WTC11 (cell line): ENCODE measurements around the gene SLIT3. TPM values are rescaled to one million over a fixed set of nuclear protein-coding genes. Genes with fewer than 3 reads are reported as not detected.

Experiments
- ATAC-seq: fragments of 200-7000 bp; cut with Tn5 transposase; 2 replicates; pipeline ENCODE4 v1.10.0; 2021; ENCODE audit warnings: mild to moderate bottlenecking, moderate library complexity
- CTCF ChIA-PET: fragments of 300-600 bp; sonication (Branson Sonifier 250); formaldehyde crosslinking; loops from one replicate; lab custom pipeline; 2021; ENCODE audit warnings: antibody characterized with exemption; lab: Charles Lee
- POLR2A ChIA-PET: fragments of 350-600 bp; sonication (Branson Sonifier 250); formaldehyde crosslinking; loops from one replicate; lab custom pipeline; 2021; ENCODE audit warnings: antibody characterized with exemption; lab: Charles Lee
- DNase-seq: peaks from one replicate; pipeline ENCODE4 v3.0.0; 2021; ENCODE audit warnings: low spot score
- H3K27ac Mint-ChIP-seq: 2 replicates; pipeline ENCODE4 v1.8.0; 2021; ENCODE audit warnings: mixed read lengths
- H3K27me3 Mint-ChIP-seq: 2 replicates; pipeline ENCODE4 v1.8.0; 2021; ENCODE audit warnings: low read depth, mild to moderate bottlenecking, moderate library complexity, mixed read lengths
- H3K36me3 Mint-ChIP-seq: 2 replicates; pipeline ENCODE4 v1.8.0; 2021; ENCODE audit warnings: mixed read lengths
- H3K4me1 Mint-ChIP-seq: 2 replicates; pipeline ENCODE4 v1.8.0; 2022; ENCODE audit warnings: mixed read lengths
- H3K4me3 Mint-ChIP-seq: 2 replicates; pipeline ENCODE4 v1.8.0; 2021; ENCODE audit warnings: mild to moderate bottlenecking, moderate library complexity, mixed read lengths
- H3K9me3 Mint-ChIP-seq: 2 replicates; pipeline ENCODE4 v1.8.0; 2021; ENCODE audit warnings: mixed read lengths
- CBFB ChIP-seq: sonication (generic); formaldehyde crosslinking; IDR thresholded peaks from 2 replicates; pipeline ENCODE4 v1.8.1; 2022; ENCODE audit warnings: mild to moderate bottlenecking, low read depth, missing genetic modification reagents
- ETV6 ChIP-seq: sonication (generic); formaldehyde crosslinking; IDR thresholded peaks from 2 replicates; pipeline ENCODE4 v1.8.1; 2022; ENCODE audit warnings: mild to moderate bottlenecking, missing genetic modification reagents
- FOXK1 ChIP-seq: sonication (generic); formaldehyde crosslinking; IDR thresholded peaks from 2 replicates; pipeline ENCODE4 v1.8.0; 2022; ENCODE audit warnings: mild to moderate bottlenecking, moderate library complexity, missing genetic modification reagents
- GRHL2 ChIP-seq: fragments of 250-450 bp; sonication (Bioruptor Pico); IDR thresholded peaks from 2 replicates; pipeline ENCODE4 v1.8.0; 2022; ENCODE audit warnings: mild to moderate bottlenecking, moderate library complexity; ENCODE audit not compliant: insufficient replicate concordance, severe bottlenecking
- KAT7 ChIP-seq: sonication (generic); formaldehyde crosslinking; IDR thresholded peaks from 2 replicates; pipeline ENCODE4 v1.8.1; 2023; ENCODE audit warnings: missing genetic modification reagents, mild to moderate bottlenecking, borderline replicate concordance
- MYBL2 ChIP-seq: sonication (generic); formaldehyde crosslinking; IDR thresholded peaks from 2 replicates; pipeline ENCODE4 v1.8.1; 2023; ENCODE audit warnings: mild to moderate bottlenecking, moderate library complexity, missing genetic modification reagents
- NFYB ChIP-seq: sonication (generic); formaldehyde crosslinking; conservative IDR thresholded peaks from 2 replicates; pipeline ENCODE4 v1.8.0; 2022; ENCODE audit warnings: low read depth, missing genetic modification reagents
- RELA ChIP-seq: sonication (generic); formaldehyde crosslinking; IDR thresholded peaks from 2 replicates; pipeline ENCODE4 v1.8.1; 2022; ENCODE audit warnings: missing genetic modification reagents, mild to moderate bottlenecking, borderline replicate concordance
- TCF7 ChIP-seq: sonication (generic); formaldehyde crosslinking; IDR thresholded peaks from 2 replicates; pipeline ENCODE4 v1.8.0; 2022; ENCODE audit warnings: mild to moderate bottlenecking, low read depth, missing genetic modification reagents, moderate library complexity
- ZNF416 ChIP-seq: fragments of 250-450 bp; sonication (Bioruptor Pico); IDR thresholded peaks from 2 replicates; pipeline ENCODE4 v1.9.0; 2021; ENCODE audit warnings: mild to moderate bottlenecking, inconsistent platforms
- ZNF423 ChIP-seq: fragments of 250-450 bp; sonication (Bioruptor Pico); IDR thresholded peaks from 2 replicates; pipeline ENCODE4 v2.1.2; 2022; ENCODE audit warnings: mild to moderate bottlenecking, moderate library complexity
- ZNF671 ChIP-seq: fragments of 250-450 bp; sonication (Bioruptor Pico); IDR thresholded peaks from 2 replicates; pipeline ENCODE4 v1.8.0; 2021; ENCODE audit warnings: mild to moderate bottlenecking
- total RNA-seq: library from RNA; stranded (reverse); gene quantifications from 3 replicates; pipeline ENCODE4 v1.2.3, GENCODE V29; 2021
- TF ChIP-seq, protein P1 (sequence below): sonication (generic); formaldehyde crosslinking; IDR thresholded peaks from 2 replicates; pipeline ENCODE4 v1.8.1; 2022; ENCODE audit warnings: low read depth, missing genetic modification reagents, borderline replicate concordance
- TF ChIP-seq, protein P2 (sequence below): sonication (generic); formaldehyde crosslinking; IDR thresholded peaks from 2 replicates; pipeline ENCODE4 v1.8.0; 2022; ENCODE audit warnings: mild to moderate bottlenecking, missing genetic modification reagents
- TF ChIP-seq, protein P3 (sequence below): fragments of 250-450 bp; sonication (Bioruptor Pico); IDR thresholded peaks from 2 replicates; pipeline ENCODE4 v1.9.0; 2021; ENCODE audit warnings: mild to moderate bottlenecking
- TF ChIP-seq, protein P4 (sequence below): sonication (generic); formaldehyde crosslinking; IDR thresholded peaks from 2 replicates; pipeline ENCODE4 v1.8.1; 2022; ENCODE audit warnings: mild to moderate bottlenecking, missing genetic modification reagents, moderate library complexity, borderline replicate concordance
- TF ChIP-seq, protein P5 (sequence below): sonication (generic); formaldehyde crosslinking; IDR thresholded peaks from 2 replicates; pipeline ENCODE4 v1.8.1; 2023; ENCODE audit warnings: mild to moderate bottlenecking, missing genetic modification reagents, moderate library complexity
- TF ChIP-seq, protein P6 (sequence below): sonication (generic); formaldehyde crosslinking; IDR thresholded peaks from 2 replicates; pipeline ENCODE4 v1.8.0; 2022; ENCODE audit warnings: mild to moderate bottlenecking, missing genetic modification reagents
- TF ChIP-seq, protein P7 (sequence below): fragments of 250-450 bp; sonication (Bioruptor Pico); IDR thresholded peaks from 2 replicates; pipeline ENCODE4 v1.9.0; 2021; ENCODE audit warnings: mild to moderate bottlenecking

The SLIT3 gene
- total RNA-seq, 1 experiment from 2014 or later, result 1.9 TPM

DNA sequence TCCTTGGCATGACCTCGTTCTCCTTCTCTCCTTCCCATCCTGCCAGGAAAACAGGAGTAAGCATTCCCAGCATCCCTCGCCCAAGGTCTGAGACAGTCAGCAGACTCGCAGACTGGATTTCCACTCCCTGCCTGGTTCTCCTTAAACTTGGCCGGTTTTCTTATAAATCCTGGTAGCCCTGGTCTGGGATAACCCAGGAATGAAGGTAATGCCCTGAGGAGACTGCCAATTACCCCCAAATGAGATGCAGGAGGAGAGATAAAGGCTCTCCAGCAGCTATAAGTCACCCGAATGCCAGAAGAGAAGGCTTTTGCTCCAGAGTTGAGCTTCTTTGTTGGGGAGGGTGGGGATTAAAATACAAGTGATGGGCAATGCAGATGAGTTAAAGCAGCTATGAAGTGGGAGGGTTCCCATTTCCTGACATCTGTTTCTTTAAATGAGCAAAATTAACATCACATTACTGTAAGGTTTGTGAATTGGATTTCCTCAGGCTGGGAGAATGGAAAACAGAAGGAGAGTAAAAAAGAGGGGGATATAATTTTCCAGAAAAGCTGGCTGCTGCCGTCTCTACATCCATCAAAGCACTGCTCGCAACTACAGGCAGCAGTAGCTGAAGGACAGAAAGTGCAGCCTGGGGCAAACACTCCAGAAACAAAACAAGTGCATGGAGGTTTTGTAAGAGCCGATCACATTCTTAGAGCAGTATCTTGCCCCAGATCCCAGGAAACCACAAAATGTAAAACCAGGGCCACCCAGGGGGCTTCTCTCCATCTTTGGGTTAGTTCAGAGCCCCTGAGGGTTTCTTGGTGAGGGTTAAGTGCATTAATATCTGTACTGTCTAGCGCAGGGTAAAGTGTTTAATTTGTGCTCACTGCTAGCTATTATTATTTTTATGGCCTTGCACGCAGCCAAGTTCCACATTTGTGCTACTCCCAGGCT is 544.2 kb downstream of the SLIT3 start:
- TF ChIP-seq, protein P1, sequence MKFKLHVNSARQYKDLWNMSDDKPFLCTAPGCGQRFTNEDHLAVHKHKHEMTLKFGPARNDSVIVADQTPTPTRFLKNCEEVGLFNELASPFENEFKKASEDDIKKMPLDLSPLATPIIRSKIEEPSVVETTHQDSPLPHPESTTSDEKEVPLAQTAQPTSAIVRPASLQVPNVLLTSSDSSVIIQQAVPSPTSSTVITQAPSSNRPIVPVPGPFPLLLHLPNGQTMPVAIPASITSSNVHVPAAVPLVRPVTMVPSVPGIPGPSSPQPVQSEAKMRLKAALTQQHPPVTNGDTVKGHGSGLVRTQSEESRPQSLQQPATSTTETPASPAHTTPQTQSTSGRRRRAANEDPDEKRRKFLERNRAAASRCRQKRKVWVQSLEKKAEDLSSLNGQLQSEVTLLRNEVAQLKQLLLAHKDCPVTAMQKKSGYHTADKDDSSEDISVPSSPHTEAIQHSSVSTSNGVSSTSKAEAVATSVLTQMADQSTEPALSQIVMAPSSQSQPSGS (CRISPR knock-in tag), result no peak
- TF ChIP-seq RELA (CRISPR knock-in tag) (no peak), TCF7 (no peak), ZNF423 (no peak), GRHL2 (CRISPR knock-in tag) (no peak), NFYB (no peak), ZNF416 (no peak), MYBL2 (CRISPR knock-in tag) (no peak), ZNF671 (CRISPR knock-in tag) (no peak), FOXK1 (CRISPR knock-in tag) (no peak), ETV6 (CRISPR knock-in tag) (no peak), CBFB (CRISPR knock-in tag) (no peak), KAT7 (CRISPR knock-in tag) (no peak)
- TF ChIP-seq, protein P2, sequence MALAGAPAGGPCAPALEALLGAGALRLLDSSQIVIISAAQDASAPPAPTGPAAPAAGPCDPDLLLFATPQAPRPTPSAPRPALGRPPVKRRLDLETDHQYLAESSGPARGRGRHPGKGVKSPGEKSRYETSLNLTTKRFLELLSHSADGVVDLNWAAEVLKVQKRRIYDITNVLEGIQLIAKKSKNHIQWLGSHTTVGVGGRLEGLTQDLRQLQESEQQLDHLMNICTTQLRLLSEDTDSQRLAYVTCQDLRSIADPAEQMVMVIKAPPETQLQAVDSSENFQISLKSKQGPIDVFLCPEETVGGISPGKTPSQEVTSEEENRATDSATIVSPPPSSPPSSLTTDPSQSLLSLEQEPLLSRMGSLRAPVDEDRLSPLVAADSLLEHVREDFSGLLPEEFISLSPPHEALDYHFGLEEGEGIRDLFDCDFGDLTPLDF, result no peak
- TF ChIP-seq, protein P3, sequence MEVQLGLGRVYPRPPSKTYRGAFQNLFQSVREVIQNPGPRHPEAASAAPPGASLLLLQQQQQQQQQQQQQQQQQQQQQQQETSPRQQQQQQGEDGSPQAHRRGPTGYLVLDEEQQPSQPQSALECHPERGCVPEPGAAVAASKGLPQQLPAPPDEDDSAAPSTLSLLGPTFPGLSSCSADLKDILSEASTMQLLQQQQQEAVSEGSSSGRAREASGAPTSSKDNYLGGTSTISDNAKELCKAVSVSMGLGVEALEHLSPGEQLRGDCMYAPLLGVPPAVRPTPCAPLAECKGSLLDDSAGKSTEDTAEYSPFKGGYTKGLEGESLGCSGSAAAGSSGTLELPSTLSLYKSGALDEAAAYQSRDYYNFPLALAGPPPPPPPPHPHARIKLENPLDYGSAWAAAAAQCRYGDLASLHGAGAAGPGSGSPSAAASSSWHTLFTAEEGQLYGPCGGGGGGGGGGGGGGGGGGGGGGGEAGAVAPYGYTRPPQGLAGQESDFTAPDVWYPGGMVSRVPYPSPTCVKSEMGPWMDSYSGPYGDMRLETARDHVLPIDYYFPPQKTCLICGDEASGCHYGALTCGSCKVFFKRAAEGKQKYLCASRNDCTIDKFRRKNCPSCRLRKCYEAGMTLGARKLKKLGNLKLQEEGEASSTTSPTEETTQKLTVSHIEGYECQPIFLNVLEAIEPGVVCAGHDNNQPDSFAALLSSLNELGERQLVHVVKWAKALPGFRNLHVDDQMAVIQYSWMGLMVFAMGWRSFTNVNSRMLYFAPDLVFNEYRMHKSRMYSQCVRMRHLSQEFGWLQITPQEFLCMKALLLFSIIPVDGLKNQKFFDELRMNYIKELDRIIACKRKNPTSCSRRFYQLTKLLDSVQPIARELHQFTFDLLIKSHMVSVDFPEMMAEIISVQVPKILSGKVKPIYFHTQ (CRISPR knock-in tag), result no peak
- TF ChIP-seq, protein P4, sequence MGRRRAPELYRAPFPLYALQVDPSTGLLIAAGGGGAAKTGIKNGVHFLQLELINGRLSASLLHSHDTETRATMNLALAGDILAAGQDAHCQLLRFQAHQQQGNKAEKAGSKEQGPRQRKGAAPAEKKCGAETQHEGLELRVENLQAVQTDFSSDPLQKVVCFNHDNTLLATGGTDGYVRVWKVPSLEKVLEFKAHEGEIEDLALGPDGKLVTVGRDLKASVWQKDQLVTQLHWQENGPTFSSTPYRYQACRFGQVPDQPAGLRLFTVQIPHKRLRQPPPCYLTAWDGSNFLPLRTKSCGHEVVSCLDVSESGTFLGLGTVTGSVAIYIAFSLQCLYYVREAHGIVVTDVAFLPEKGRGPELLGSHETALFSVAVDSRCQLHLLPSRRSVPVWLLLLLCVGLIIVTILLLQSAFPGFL (CRISPR knock-in tag), result no peak
- TF ChIP-seq, protein P5, sequence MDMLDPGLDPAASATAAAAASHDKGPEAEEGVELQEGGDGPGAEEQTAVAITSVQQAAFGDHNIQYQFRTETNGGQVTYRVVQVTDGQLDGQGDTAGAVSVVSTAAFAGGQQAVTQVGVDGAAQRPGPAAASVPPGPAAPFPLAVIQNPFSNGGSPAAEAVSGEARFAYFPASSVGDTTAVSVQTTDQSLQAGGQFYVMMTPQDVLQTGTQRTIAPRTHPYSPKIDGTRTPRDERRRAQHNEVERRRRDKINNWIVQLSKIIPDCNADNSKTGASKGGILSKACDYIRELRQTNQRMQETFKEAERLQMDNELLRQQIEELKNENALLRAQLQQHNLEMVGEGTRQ (CRISPR knock-in tag), result no peak
- TF ChIP-seq, protein P6, sequence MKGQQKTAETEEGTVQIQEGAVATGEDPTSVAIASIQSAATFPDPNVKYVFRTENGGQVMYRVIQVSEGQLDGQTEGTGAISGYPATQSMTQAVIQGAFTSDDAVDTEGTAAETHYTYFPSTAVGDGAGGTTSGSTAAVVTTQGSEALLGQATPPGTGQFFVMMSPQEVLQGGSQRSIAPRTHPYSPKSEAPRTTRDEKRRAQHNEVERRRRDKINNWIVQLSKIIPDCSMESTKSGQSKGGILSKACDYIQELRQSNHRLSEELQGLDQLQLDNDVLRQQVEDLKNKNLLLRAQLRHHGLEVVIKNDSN, result no peak
- TF ChIP-seq, protein P7, sequence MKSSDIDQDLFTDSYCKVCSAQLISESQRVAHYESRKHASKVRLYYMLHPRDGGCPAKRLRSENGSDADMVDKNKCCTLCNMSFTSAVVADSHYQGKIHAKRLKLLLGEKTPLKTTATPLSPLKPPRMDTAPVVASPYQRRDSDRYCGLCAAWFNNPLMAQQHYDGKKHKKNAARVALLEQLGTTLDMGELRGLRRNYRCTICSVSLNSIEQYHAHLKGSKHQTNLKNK (CRISPR knock-in tag), result no peak
- no peak overlapping the region for H3K4me3 Mint-ChIP-seq
- H3K4me1 Mint-ChIP-seq, result peaks cover 28% of the 10 kb centered on the region
- POLR2A ChIA-PET, result no interaction called here
- H3K9me3 Mint-ChIP-seq, result no peaks in the 10 kb centered on the region
- no peaks in the 10 kb centered on the region; the same call in 1 of the 2 replicates for H3K27me3 Mint-ChIP-seq
- DNase-seq (no peak), ATAC-seq (peak; percentile 61)
- CTCF ChIA-PET, result interaction anchor here (0.9 to 1.9 kb wide), 2 partner anchors 9 to 26 kb away, joined by 3 to 16 read pairs; no protein-coding TSS in a partner anchor
- no peak overlapping the region for H3K27ac Mint-ChIP-seq
- H3K36me3 Mint-ChIP-seq, result no peaks in the 10 kb centered on the region
